DMS 273 (cell line): ENCODE results near the gene SLC18B1.
A peak's percentile ranks its signal among the peaks of the same experiment; 100 is the strongest.

Source experiments
- DNase-seq: peaks from one replicate; lab custom pipeline; 2025; ENCODE audit not compliant: unreplicated experiment; lab: John Stamatoyannopoulos, UW

Gene SLC18B1

DNA sequence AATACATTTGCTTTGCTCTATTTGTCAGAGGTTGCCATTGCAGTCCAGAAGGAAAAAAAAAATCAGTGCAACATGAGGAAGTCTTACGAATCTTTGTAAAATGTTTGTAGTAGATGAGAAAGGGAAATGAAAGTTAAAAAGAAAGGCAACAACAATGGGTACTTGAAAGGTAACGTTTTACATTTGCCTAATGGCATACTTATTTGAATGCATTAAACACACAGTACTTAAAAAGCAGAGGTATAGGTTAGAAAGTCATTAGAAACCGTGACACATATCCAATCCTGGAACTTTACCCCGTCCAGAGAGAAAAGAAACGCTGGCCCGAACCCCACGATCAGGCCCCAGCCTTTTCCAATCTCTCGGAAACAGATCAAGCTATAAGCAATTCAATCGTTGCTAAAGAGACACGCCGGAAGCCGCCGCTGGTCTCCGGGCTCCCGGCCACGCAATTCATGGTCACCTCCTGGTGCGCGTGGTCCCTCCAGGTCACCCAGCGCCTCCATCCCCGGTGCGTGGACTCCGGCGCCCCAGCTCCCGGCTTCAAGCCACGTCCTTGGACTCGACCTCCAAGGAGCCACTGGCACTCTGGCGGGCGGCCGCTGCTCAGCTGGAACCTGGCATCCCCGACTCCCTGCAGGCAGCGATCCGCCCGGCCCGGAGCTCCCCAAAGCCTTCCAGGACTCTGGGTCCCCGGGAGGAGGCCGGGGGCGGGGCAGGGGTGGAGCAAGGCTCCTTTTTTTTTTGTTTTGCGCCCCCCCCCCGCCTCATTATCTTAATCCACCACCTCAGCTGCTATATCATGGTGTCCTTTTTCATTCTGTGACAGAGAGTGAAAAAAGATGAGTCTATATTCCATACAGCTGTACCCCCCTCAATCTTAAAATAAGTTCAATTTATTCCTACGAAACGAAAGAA is at the start of gene SLC18B1:
TSS of gene SLC18B1 (minus strand) at position 687 of the 918 bp plus-strand sequence. CDS start at position 506, 181 bp downstream.
- DNase-seq: peak; percentile 81

GRCh38 chr6:132843316-132844035 is 45.0 kb upstream of the SLC18B1 start:
- no peak for DNase-seq

- no peak for DNase-seq
These were observed 43.5 kb upstream of the SLC18B1 start for GRCh38 chr6:132841966-132842365.

DNA sequence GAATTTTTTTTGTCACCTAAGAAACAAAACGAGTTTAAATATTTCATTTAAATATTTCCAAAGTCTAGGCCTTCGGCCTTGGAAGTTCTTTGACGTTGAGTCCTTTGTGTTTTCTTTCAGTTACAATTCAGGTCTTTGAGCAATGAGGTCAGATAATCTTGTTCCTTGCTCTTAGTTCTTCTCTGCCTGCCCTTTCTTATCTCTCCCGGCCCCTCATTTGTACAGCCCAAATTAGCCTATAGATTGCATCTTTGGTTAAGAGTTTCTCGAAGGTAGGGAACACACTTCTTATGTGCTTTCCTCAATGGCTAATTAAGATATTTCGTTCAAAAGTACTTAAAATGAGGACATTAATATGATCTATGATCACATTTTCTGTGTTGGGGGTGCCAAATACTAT is 34.5 kb upstream of the SLC18B1 start:
- no peak for DNase-seq

GRCh38 chr6:132830334-132830751 is 31.9 kb upstream of the SLC18B1 start:
- peak; percentile 78 for DNase-seq

GRCh38 chr6:132820629-132821381 is 22.4 kb upstream of the SLC18B1 start:
- DNase-seq: peak; percentile 77

DNA sequence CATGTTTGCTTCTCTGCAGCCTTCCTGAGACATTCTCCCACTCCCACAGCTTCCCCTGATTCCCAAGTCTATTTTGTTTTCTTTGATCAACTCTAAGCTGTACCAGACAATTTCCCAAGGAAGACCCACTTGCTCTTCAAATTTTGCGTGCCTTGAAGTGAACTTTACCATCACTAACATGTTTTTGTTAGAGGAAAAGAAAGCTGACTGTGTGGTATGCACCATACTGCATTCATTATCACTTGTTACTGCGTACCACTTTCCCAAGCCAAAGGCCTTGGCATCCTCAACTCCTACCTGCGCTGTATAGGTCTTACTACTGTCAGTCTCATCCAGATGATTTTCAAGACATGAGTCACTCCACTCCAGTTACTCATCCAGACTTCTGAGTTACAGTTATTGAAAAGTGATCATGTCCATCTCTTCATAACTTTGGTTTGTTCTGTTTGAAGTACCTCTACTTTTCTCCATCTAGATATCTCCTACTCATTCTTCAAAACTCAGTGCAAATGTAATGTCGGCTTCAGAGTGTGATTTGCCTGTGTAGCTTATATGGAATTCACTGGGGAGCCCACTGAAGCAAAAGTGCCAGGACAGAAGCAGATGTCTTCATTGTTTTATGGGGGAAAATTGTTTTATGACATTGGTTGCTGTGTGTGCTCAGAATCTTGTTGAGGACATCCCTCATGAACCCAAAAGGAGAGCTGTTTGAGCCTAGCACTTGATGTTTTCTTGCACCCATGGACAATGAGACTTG is 21.1 kb upstream of the SLC18B1 start:
- DNase-seq: peak; percentile 73

GRCh38 chr6:132818404-132819359 is 20.2 kb upstream of the SLC18B1 start:
- peak; percentile 71 for DNase-seq

DNA sequence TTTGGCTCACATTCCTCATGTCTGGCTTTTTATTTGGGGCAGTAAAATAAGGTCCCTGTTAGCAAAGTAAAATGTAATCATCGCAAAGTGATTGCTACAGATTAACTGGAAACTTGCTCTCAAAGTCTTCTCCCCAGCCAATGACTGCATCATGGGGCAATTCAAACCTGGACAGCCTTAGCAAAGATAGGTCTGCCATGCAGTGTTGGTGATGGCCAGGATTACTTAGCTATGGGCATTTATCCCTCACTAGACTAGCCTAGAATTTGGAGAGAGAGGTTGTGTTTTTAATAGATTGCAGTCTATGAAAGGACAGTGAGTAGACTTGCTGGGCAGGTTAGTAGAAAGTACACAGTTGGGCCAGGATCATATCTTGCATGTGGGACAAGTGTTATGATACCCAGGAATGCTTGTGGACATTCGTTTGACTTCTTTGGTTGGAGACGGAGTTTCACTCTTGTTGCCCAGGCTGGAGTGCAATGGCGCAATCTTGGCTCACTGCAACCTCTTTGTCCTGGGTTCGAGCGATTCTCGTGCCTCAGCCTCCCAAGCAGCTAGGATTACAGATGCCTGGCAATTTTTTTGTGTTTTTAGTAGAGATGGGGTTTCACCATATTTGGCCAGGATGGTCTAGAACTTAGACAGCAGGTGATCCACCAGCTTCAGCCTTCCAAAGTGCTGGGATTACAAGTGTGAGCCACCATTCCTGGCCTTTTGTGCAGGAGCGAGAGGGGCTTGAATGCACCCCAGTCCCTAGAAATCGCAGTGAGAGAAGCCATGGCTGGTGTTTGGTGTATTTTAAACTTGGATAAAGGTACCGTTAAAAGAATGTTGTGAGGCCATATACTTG is 19.3 kb upstream of the SLC18B1 start:
- peak; percentile 56 for DNase-seq

DNA sequence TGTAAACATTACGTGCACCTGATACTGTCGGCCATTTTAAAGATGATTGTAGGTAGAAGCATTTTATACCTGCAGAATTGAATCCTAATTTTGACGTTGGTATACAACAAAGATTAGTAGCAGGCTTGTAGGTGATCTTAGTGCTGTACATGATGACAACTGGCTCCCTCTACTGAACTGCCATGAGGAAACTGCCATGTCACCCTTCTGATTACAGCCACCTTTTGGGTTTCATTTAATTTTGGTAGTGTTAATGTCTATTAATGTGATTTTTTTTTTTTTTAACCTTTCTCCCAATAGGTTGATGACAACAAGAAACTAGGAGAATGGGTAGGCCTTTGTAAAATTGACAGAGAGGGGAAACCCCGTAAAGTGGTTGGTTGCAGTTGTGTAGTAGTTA is 18.2 kb upstream of the SLC18B1 start:
- peak; percentile 7 for DNase-seq

- DNase-seq: peak; percentile 46
These were observed 16.5 kb upstream of the SLC18B1 start for GRCh38 chr6:132814716-132815570.

DNA sequence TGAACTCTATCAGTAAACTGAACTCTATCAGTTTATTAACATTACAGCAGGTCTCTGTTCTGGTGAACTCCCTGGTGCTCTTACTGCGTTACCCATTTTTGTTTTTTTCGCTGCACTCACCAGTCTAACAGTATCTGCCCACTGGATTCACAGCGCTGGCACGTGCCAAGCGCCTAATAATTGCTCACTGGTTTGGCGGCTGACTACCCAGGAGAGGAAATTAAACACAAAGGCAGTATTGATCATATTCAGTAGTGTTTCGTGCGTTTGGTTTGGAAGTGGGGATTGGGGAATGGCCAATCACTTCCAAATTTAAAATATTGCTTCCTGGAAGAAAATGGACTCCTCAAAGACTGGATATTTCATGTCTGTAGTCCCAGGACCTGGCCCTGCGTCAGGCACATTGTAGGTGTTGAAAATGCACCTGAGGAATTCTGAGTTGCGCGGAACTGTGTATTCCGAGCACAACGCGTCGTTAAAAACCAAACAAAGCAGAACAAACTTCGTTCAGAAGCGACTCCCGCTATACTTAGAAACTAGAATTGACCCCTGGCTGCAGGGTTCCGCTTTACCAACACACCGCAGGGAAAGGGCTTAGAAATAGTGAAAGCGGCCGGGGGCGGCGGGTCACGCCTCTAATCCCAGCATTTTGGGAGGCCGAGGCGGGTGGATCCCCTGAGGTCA is 14.9 kb upstream of the SLC18B1 start:
- peak; percentile 65 for DNase-seq

DNA sequence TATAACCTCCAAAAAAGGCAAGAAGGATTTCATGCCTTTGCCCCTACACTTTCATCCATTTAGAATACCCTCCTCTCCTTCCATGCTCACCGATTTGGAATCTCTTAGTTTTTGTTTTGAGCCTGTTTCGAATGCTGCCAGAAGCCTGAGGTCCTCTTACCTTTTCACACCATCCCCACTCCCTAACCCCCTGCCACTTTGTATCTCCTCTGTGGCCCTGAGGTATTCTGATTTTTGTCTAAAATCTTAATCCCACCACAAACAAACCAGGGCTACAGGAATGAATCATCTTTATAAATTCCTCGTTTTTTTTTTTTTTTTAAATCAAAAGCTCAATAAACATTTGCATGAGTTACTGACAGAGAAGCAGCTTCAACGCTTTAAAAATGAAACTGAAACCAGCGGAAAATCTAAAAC is 14.3 kb upstream of the SLC18B1 start:
- peak; percentile 39 for DNase-seq

DNA sequence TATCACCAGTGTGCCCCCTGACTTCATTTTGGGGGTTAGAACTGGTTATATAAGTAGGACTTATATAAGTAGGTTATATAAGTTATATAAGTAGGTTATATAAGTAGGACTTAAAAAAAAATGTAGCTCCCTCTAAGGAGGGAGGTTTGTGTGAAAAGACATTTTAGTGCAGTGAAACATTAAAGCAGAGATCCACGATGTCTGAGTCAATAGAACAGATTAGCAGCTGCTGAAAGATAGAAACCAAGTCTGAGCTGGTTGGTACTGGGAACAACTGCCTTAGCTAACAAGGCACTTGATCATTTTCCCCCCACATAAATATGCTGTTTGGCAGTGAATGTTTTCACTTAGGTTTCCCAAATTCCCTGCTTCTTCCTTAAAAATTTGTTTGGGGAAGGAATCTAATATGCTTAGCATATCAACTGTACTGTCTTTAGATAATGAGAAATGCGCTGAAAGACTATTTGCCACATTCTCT is 13.9 kb upstream of the SLC18B1 start:
- DNase-seq: peak; percentile 31

DNA sequence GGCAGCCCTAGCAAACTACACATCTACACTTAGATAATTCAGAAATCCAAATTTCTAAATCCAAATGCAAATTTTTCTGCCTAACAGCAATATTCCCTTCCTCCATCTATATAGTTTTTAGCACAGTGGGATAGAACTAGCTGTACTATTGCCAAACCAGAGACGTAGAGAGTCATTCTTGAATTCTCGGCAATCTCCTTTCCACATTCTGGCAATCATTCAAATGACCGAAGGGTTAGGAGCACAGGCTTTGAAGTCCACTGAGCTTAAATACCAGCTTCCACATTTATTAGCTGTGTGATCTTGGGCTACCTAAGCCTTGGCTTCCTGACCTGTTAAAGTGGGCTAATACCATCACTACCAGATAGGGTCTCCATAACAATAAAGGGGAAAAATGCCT is 12.8 kb upstream of the SLC18B1 start:
- no peak for DNase-seq

- no peak for DNase-seq
These were observed 7.1 kb upstream of the SLC18B1 start for GRCh38 chr6:132805548-132805947.

DNA sequence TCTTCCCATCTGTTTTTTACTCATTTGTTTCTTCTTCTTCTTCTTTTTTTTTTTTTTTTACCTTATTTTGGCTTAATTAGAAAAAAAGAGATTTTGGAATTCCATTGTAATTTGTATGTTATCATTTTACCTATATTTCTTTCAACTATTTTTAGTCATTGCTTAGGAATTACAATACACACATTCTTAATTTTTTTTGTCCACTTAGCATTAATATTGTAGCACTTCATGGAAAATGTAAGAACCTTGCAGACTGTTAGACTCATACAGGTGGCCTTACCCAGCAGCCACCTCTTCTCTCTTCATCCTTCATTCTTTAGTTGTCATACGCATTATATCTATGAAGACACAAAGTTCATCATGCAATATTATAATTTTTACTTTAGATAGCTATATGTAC is 5.8 kb upstream of the SLC18B1 start:
- no peak for DNase-seq
